Fibroblast of upper back skin (primary cell): ENCODE results near the gene CFAP20DC.
A peak's percentile ranks its signal among the peaks of the same experiment; 100 is the strongest.
"Not testable (repeated sequence)": the region's sequence is repeated elsewhere in the genome, so short reads cannot be mapped to it uniquely, and the experiment has no call there.

Experiments used
- DNase-seq: peaks from one replicate; pipeline ENCODE4 v3.0.0-alpha.2; 2013

CFAP20DC gene

GRCh38 chr3:59049671-59050331 lies at the start of gene CFAP20DC:
TSS of gene CFAP20DC (minus strand) at chr3:59050025. CDS start at chr3:59049631, 394 bp downstream.
- DNase-seq = peak; percentile 93

- DNase-seq = not testable (repeated sequence)
Observed at GRCh38 chr3:59098516-59098915, 48.7 kb upstream of the CFAP20DC start.

GRCh38 chr3:59094446-59094845 lies 44.6 kb upstream of the CFAP20DC start:
- DNase-seq = no peak

- DNase-seq = no peak
Observed at GRCh38 chr3:59093521-59093920, 43.7 kb upstream of the CFAP20DC start.

- DNase-seq = no peak
Observed at GRCh38 chr3:59088761-59089160, 38.9 kb upstream of the CFAP20DC start.

- no peak for DNase-seq
Observed at GRCh38 chr3:59085976-59086375, 36.2 kb upstream of the CFAP20DC start.

GRCh38 chr3:59084583-59084982 lies 34.8 kb upstream of the CFAP20DC start:
- no peak for DNase-seq

- no peak for DNase-seq
Observed at GRCh38 chr3:59082106-59082505, 32.3 kb upstream of the CFAP20DC start.

GRCh38 chr3:59081071-59081470 lies 31.2 kb upstream of the CFAP20DC start:
- DNase-seq = no peak

GRCh38 chr3:59079962-59080361 lies 30.1 kb upstream of the CFAP20DC start:
- no peak for DNase-seq

GRCh38 chr3:59074764-59075163 lies 24.9 kb upstream of the CFAP20DC start:
- DNase-seq = no peak

- DNase-seq = no peak
Observed at GRCh38 chr3:59072681-59073080, 22.9 kb upstream of the CFAP20DC start.

- peak; percentile 13 for DNase-seq
Observed at GRCh38 chr3:59069838-59070237, 20.0 kb upstream of the CFAP20DC start.

- DNase-seq = no peak
Observed at GRCh38 chr3:59065240-59065639, 15.4 kb upstream of the CFAP20DC start.

- DNase-seq = no peak
Observed at GRCh38 chr3:59064728-59065127, 14.9 kb upstream of the CFAP20DC start.

- no peak for DNase-seq
Observed at GRCh38 chr3:59064276-59064675, 14.5 kb upstream of the CFAP20DC start.

GRCh38 chr3:59056706-59057105 lies 6.9 kb upstream of the CFAP20DC start:
- DNase-seq = peak; percentile 54

- peak; percentile 49 for DNase-seq
Observed at GRCh38 chr3:59052803-59053411, 3.1 kb upstream of the CFAP20DC start.

GRCh38 chr3:59050811-59051414 lies 1.1 kb upstream of the CFAP20DC start:
- not testable (repeated sequence) for DNase-seq

- DNase-seq = no peak
Observed at GRCh38 chr3:59046839-59047238, 3.0 kb downstream of the CFAP20DC start.

- DNase-seq = no peak
Observed at GRCh38 chr3:59043391-59043790, 6.4 kb downstream of the CFAP20DC start.

GRCh38 chr3:59040902-59041301 lies 8.9 kb downstream of the CFAP20DC start:
- DNase-seq = no peak

GRCh38 chr3:59027607-59028006 lies 22.2 kb downstream of the CFAP20DC start:
- DNase-seq = no peak

GRCh38 chr3:59023612-59024011 lies 26.2 kb downstream of the CFAP20DC start:
- no peak for DNase-seq
